ENCODE data around the gene NCF2.

NCF2 gene

DNA sequence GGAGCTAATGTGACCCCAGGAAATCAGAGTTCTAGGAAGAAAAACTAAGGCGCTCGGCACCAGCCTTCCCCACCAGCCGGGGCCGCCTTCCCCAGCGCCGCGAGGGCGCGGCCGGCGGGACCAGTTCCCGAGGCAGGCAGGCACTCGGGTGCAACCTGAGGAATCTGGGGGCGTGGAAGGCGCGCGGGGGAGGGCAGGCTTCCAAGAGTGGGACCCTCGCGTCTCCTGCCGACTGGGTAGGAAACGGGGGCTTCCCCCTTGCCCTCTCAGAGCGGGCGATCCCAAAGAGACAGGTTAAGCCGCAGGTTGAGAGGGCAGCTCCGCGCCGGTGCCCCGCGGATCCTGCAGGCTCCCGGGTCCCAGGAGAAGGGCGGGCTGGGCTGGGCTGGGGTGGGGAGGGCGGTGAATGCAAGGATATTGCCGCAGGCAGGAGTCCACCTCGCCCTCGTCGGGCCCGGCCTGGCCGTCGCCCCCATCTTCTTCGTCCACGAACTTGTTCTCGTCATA, 44.9 kb upstream of the NCF2 start:
- Histone ChIP-seq H3K36me3 (peaks cover 0 to 11% (median 4%) of the 10 kb centered on the region in 3 donors), H3K4me3 (peak overlapping the region; percentile 83 to 98), H3K9me3 (no peaks in the 10 kb centered on the region), H3K27ac (peak overlapping the region; percentile 91 to 99), H3K4me1 (peaks cover 0 to 29% (median 19%) of the 10 kb centered on the region in 4 donors), H3K27me3 (no peaks in the 10 kb centered on the region)
- TF ChIP-seq CTCF (IDR thresholded peaks at IDR 0.05): no peak
- DNase-seq: peak; percentile 29 to 77
- intact Hi-C loops (cut with DNase I; ENCODE audit: low total_unique reads): loop anchor here (5.0 to 10.0 kb wide), 3 partner anchors 163 to 1608 kb away; partner anchors contain the start of gene SMG7

- Histone ChIP-seq H3K4me3 (peak overlapping the region; percentile 83 to 98), H3K4me1 (peaks cover 0 to 35% (median 24%) of the 10 kb centered on the region in 4 donors), H3K27ac (peak overlapping the region; percentile 91 to 99), H3K27me3 (no peaks in the 10 kb centered on the region), H3K9me3 (no peaks in the 10 kb centered on the region), H3K36me3 (peaks cover 5 to 17% (median 10%) of the 10 kb centered on the region in 3 donors)
- intact Hi-C loops (cut with DNase I; ENCODE audit: low total_unique reads): loop anchor here (5.0 to 10.0 kb wide), 3 partner anchors 162 to 1607 kb away; partner anchors contain the start of gene SMG7
- no peak for TF ChIP-seq CTCF (IDR thresholded peaks at IDR 0.05)
- no peak for DNase-seq
Observed at GRCh38 chr1:183634429-183635065, 44.3 kb upstream of the NCF2 start.

DNA sequence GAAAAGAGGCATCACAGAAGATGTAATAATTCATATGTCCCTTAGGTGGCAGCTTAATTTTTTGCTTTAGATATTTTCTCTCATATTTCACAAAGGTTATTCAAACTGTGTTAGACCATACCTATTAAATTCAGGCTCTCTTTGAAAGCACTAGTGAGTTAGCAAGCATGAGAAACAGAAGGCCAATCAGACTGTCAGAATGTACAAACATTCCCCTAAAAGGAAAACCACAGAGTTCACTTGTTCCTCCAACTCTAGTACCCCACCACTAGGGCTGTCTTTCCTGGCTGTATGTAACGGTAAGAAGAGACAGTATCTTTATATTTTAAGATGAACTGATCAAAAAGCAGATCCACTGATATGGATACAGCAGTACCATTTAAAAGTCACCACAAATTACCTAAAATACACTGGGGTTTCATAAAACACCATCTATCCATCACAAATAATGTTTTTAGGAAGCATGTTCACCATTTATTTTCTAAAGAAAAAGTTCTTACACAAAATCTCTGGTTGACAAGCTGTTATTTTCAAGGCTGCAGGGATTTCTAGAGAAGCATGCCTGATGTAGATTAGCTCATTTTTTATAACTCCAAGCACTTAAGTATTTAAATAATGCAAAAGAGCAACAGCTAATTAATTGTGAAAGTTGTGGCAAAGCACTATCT, 43.6 kb upstream of the NCF2 start:
- peak overlapping the region; percentile 83 to 98 for H3K4me3 ChIP-seq
- H3K36me3 ChIP-seq: peaks cover 12 to 25% (median 17%) of the 10 kb centered on the region in 3 donors
- TF ChIP-seq CTCF (IDR thresholded peaks at IDR 0.05): peak; percentile 55 to 60
- no peaks in the 10 kb centered on the region for H3K9me3 ChIP-seq
- H3K27me3 ChIP-seq: no peaks in the 10 kb centered on the region
- intact Hi-C loops (cut with DNase I; ENCODE audit: low total_unique reads): loop anchor here (10.0 kb wide), 1 partner anchor 1019 kb away; no protein-coding TSS in a partner anchor
- peaks cover 0 to 43% (median 27%) of the 10 kb centered on the region in 4 donors for H3K4me1 ChIP-seq
- no peak for DNase-seq
- peak overlapping the region; percentile 91 to 99 for H3K27ac ChIP-seq

GRCh38 chr1:183632964-183633363, 42.7 kb upstream of the NCF2 start:
- no peak for DNase-seq
- H3K4me1 ChIP-seq: peaks cover 0 to 51% (median 34%) of the 10 kb centered on the region in 4 donors
- peaks cover 20 to 33% (median 25%) of the 10 kb centered on the region in 3 donors for H3K36me3 ChIP-seq
- peak overlapping the region; percentile 91 to 99 for H3K27ac ChIP-seq
- H3K4me3 ChIP-seq: peak overlapping the region; percentile 83 to 98
- no peaks in the 10 kb centered on the region for H3K9me3 ChIP-seq
- intact Hi-C loops (cut with DNase I; ENCODE audit: low total_unique reads): loop anchor here (10.0 kb wide), 1 partner anchor 1018 kb away; no protein-coding TSS in a partner anchor
- TF ChIP-seq CTCF (IDR thresholded peaks at IDR 0.05): no peak
- no peaks in the 10 kb centered on the region for H3K27me3 ChIP-seq

- Histone ChIP-seq H3K27ac (peak overlapping the region in 1 of 2 donors; percentile 99), H3K4me3 (peak overlapping the region; percentile 83 to 98), H3K36me3 (peaks cover 27 to 39% (median 31%) of the 10 kb centered on the region in 3 donors), H3K4me1 (peaks cover 0 to 60% (median 37%) of the 10 kb centered on the region in 4 donors), H3K9me3 (no peaks in the 10 kb centered on the region), H3K27me3 (no peaks in the 10 kb centered on the region)
- no peak for DNase-seq
- intact Hi-C loops (cut with DNase I; ENCODE audit: low total_unique reads): loop anchor here (10.0 kb wide), 1 partner anchor 1017 kb away; no protein-coding TSS in a partner anchor
- TF ChIP-seq CTCF (IDR thresholded peaks at IDR 0.05): no peak
Observed at GRCh38 chr1:183632114-183632513, 41.9 kb upstream of the NCF2 start.

Data from tibial artery (tissue), 4 donors.